GM21737 (cell line): Measurements from ENCODE around the gene ZNF319.
"Not testable (repeated sequence)": the region's sequence is repeated elsewhere in the genome, so short reads cannot be mapped to it uniquely, and the experiment has no call there.

Source experiments
- ATAC-seq: cut with Tn5 transposase; IDR thresholded peaks from one replicate; pipeline ENCODE4 v1.9.1; 2021; ENCODE audit warnings: mild to moderate bottlenecking, moderate library complexity; ENCODE audit not compliant: unreplicated experiment

Gene ZNF319

GRCh38 chr16:58022601-58023371, 22.3 kb upstream of the ZNF319 start:
- ATAC-seq: no peak

DNA sequence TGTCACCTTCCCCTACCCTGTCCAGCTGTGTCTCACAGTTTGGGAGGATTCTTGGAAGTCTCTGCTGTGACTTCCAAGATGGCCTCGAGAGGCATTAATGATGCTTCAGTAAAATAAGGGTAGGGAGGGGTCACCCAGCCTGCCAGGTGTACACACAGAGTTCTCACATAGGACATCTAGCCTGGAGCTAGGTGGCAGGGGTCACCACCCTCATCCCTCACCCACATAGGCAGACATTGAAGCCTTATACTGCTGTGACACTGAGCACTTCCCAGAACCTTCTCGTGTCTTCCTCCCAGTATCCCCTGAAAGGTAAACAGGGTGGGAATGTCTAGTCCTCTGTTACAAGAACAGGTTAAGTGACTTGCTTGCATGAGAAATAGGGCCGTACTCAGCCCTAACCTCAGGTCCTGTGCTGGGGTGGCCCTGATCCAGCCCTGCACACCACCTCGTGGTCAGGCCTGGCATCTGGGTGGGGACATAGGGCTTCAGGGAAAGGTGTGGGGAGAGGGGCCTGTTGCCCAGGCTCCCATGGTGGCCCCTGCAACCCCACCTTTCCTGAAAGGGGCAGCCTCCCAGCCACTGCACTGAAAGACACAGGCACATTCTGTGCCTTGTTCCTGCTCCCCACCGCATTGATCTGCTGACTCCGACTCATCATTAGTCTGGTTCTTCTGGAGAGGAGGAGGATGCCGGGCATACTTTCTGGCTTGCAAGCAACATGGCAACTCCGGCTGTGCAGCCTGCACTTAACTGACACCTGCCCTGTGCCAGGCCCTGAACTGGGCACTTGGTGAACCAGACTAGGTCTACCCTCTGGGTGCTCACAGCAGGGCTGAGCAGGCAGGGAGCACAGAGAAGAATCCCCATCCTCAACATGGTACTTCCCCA, 21.4 kb upstream of the ZNF319 start:
- no peak for ATAC-seq

- ATAC-seq: no peak
These were observed 20.4 kb upstream of the ZNF319 start for GRCh38 chr16:58020628-58021521.

DNA sequence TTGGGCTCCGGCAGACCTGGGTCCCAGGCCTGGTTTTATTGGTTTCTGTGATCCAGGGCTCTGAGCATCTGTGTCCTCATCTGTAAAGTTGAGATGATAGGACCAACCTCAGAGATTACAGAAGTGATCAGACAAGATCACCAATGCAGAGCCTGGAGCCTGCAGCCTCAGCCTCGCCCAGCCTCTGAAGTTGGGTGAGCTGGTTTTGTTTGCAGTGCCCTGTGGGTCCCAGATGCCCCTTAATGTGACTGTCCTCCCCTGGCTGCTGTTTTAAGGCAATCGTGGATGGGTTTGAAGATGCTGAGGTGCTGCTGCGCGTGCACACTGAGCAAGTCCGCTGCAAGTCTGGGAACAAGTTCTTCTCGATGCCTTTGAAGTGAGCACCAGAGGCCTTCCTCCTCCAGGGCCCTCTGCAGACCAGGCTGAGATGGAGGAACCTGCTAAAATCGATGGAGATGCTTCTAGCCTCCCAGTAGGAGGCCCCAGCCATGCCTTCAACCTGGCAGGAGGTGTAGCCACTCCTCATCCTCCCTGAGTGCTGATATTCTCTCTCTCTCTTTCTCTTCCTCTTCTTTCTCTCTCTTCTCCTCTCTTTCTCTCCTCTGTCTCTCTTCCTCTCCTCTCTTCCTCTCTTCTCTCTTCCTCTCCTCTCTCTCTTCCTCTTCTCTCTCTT, 19.5 kb upstream of the ZNF319 start:
- no peak for ATAC-seq

DNA sequence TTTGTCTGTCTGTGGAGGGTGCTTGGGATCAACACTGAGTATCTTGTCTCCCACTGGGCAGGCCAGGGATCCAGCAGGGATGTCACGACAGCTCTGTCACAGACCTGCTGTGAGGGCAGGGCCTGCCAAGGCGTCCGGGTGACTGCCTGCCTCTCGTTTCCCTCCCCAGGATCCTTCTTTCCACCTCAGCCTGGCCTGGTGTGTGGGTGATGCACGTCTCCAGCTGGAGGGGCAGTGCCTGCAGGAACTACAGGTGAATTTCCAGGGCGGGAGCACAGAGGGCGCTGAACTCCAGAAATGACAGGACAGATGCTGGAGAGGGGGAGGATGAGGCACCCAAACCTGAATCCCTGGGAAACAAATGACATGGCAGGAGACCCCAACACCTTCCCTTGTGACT, 18.3 kb upstream of the ZNF319 start:
- no peak for ATAC-seq

DNA sequence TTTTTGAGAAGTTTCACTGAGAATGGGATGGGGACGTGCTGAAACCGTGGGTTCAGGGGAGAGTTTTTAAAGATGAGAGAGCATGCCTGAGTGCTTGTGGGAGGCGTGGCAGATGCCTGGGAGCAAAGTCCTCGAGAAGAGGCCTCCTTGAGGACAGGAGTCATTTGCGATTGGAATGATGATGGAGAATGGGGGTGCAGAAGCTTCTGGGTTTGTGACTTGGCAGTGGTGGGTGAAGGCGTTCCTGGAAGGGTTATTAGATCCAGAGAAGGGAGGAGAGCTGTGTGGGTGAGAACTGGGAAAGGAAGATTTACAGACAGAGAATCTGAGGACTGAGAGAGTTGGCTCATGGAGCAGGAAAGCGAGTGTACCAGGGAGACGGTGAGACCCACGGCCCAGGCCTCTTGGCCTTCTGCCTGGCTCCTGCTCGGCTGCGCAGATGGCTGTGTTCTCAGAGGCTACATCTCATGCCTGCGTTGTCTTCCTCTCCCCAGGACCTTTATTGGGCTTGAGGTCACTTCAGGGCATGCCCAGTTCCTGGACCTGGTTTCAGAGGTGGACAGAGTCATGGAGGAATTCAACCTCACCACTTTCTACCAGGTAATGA, 16.5 kb upstream of the ZNF319 start:
- no peak for ATAC-seq

GRCh38 chr16:58013201-58013956, 12.9 kb upstream of the ZNF319 start:
- ATAC-seq: no peak

GRCh38 chr16:58012481-58012880, 12.0 kb upstream of the ZNF319 start:
- ATAC-seq: no peak

GRCh38 chr16:58011652-58012051, 11.2 kb upstream of the ZNF319 start:
- no peak for ATAC-seq

DNA sequence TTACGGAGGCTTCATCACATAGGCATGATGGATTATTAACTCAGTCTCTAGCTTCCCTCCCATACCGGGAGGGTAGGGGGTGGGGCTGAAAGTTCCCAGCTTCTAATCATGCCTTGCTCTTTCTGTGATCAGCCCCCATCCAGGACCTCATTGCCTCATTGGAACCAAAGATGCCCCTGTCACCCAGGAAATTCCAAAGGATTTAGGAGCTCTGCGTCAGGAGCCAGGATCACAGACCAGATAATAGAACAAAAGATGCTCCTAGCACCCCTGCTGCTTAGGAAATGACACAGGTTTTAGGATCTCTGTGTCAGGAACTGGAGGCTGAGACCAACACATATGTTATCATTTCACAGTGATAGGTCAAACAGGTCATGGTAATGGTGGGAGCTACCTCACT, 10.4 kb upstream of the ZNF319 start:
- no peak for ATAC-seq

DNA sequence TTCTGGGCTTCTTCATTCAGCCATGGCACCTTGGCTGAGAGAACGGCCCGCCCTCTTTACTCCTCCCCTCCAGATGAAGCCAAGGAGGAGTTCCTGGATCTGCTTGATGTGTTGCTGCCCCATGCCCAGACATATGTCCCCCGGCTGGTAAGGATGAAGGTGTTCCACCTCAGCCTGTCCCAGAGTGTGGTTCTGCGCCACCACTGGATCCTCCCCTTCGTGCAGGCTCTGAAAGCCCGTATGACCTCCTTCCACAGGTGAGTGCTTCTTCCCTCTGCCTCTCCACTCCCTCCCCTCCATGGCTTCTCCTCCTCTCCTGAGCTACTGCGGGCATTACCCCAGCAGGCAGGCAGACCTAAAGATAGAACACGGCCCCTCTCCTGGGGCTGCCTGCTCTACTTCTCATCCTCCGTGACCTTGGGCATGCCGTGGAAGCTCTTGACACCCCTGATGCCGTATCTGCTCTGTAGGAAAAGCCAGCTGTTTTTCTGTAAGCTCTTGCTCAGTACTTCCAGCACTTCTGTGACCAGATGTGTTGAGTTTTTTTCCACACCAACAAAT, 9.5 kb upstream of the ZNF319 start:
- no peak for ATAC-seq

DNA sequence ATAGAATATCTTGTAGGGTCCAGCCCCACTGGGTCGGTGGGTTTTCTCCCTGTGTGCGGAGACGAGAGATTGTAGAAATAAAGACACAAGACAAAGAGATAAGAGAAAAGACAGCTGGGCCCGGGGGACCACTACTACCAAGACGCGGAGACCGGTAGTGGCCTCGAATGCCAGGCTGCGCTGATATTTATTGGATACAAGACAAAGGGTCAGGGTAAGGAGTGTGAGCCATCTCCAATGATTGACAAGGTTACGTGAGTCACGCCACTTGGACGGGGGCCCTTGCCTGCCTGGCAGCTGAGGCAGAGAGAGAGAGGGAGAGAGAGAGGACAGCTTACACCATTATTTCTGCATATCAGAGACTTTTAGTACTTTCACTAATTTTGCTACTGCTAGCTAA, 4.3 kb upstream of the ZNF319 start:
- not testable (repeated sequence) for ATAC-seq

GRCh38 chr16:58002936-58003335, 2.5 kb upstream of the ZNF319 start:
- ATAC-seq: no peak

DNA sequence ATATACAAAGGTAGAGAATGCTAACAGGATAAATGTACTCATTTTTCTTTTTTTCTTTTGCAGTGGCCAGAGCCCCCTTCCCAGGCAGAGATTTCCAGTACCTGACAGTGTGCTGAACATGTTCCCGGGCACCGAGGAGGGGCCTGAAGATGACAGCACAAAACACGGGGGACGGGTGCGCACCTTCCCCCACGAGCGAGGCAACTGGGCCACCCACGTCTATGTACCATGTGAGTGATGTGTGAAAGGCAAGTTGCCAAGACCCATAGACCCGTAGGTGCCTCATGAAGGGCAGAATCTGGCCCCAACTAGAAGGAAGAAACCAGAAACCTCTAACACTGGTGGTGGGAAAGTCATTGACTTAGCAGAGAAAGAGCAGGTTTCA, 1.9 kb upstream of the ZNF319 start:
- ATAC-seq: no peak

GRCh38 chr16:58001781-58002415, 1.4 kb upstream of the ZNF319 start:
- no peak for ATAC-seq

DNA sequence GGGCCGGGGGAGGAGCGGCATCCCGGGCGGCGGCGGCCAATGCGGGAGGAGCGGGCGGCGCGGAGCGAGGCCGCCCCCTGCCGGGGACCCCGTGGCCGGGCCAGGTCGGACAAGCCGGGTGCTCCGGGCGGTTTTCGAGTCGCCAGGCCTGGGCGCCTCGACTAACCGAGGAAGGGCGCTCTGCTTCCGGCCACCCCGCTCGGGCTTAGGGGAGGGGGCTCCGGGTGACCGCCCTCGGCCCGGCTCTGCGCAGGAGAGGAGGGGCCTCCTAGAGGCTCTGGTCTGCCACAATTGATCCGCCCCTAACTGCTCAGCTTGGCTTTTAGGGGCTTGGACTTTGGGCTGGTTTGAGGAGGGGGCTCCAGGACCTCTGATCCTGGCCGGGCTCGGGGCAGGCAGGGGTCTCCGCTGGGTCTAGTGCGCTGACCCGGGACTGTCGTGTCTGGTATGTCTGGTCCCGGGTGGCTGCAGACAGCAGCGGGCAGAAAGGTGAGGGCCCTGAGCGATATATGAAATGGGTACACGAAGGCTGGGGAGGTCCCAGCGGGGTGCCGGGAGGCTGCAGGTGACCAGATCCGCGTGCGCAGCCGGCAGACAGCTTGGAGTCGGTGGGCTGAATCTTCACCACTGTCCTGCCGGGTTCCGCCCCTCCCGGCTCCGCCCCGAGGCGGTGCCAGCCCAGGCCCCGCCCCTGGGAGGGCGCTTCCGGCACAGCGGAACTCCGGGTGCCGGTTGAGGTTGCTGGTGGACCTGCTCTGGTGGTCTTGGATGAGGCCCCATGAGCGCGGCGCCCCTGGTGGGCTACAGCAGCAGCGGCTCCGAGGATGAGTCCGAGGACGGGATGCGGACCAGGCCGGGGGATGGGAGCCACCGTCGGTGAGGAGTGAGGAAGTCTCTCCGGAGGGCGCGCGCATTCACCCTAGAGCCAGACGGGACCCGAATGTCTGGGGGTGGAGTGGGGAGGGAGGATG, 519 bp upstream of the ZNF319 start, which contains the start of gene USB1:
TSS of gene USB1 (plus strand) at position 702 of the 971 bp plus-strand sequence. CDS start at position 779, 77 bp downstream.
- ATAC-seq: peak; percentile 80

DNA sequence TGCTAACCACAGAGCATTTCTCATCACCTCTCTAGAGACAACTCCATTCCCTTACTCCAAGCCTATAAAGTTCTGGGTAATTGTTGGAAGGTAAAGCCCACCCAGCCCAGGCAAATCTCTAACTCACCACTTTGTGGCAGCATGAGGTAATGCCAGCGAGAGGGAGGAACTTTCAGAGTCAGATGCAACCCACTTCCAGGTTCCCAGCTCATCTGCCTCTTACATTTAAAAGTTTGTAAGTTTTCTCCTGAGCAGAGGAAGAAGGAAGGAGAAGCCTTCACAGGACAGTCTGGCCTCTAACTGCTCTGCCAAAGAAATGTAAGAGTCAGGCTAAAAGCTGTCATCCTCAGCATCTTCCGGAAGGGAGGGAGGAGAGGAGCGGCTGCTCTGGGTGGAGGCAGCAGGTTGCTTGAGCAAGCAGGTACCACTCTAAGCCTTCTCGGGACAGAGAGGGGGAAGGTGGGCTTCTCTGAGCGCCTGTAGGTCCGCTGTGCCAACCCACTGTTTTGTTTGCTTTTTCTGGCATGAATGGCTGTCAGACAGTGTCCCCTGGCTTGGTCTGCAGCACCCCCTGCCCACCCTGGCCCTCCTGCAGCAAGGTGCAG, 1.0 kb downstream of the ZNF319 start:
- ATAC-seq: no peak
